ENCODE measurements around the gene RWDD1. TPM values are rescaled to one million over a fixed set of nuclear protein-coding genes. Genes with fewer than 3 reads are reported as not detected.

RWDD1 gene, protein sequence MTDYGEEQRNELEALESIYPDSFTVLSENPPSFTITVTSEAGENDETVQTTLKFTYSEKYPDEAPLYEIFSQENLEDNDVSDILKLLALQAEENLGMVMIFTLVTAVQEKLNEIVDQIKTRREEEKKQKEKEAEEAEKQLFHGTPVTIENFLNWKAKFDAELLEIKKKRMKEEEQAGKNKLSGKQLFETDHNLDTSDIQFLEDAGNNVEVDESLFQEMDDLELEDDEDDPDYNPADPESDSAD
- 18.9 and 31.5 TPM in 2 replicates for total RNA-seq

GRCh38 chr6:116570856-116571682 lies at the start of gene RWDD1:
TSS of gene RWDD1 (plus strand) at chr6:116571504. CDS start at chr6:116571583, 79 bp downstream.

DNA sequence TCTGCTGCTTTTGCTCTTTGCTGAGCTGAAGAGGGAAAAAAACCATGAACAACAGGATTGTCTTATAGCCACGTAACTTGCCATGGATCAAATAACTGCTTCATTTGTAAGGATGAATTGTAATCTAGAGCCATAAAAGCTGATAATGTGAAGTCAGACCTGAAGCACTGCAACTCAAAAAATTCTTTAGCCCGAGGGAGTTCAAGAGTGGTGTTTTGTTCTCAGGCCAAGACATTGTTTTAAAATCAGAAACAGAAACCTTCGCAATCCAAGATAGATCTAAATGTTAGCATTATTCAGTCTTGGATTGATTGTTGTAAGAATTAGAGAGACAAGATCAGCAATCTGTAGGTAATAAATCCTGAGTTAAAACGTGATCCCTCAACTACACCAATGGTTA lies 25.7 kb upstream of the RWDD1 start, which contains the start of gene TRAPPC3L:
TSS of gene TRAPPC3L (minus strand) at position 34 of the 400 bp plus-strand sequence. CDS start 170 bp downstream, outside the sequence.

GRCh38 chr6:116553451-116553850 lies 17.9 kb upstream of the RWDD1 start, which contains the start of gene CALHM4:
TSS of gene CALHM4 (plus strand) at chr6:116553751. CDS start at chr6:116553794, 43 bp downstream.

DNA sequence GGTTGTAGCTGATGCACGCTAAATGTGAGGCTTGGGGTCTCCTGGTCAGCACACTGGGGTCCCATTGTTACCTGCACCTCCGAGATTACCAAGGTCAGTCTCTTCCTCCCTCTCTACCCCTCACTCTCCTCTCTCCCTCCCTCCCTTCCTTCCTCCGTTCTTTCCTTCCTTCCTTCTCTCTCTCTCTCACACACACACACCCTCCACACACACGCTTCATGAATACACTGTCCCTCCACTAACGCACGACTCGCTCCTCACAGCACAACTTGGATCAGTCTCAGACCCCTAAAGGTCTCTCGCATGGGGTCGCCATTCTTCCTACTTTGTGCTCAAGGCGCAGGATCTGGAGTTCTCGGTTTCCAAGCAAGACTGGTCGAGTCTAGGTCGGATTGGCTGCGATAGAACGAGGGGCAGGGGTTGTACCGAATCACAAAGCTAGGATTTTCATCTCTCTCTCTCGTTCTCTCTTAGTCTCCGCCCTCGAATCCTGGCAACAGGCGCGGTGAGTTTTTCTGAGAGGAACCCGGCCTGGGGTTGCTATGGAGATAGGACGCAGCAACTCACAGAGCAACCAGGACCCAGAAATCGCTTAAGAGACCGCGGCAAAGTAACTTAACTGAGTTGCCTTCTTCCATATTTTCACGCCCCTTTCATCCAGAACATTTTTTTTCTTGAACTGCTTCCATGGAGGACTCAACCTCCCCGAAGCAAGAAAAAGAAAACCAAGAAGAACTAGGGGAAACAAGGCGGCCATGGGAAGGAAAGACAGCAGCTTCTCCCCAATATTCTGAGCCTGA lies 44.8 kb downstream of the RWDD1 start, which contains the start of gene RSPH4A:
TSS of gene RSPH4A (plus strand) at position 543 of the 800 bp plus-strand sequence. CDS start at position 688, 145 bp downstream.

Other genes with a start within 250 kb of the RWDD1 start
- gene DSE, start 200.6 kb upstream of the RWDD1 start, total RNA-seq, result 37.9 and 42.8 TPM in 2 replicates
- 0.26 and 0.31 TPM in 2 replicates for gene CALHM6, start 110.1 kb upstream of the RWDD1 start, total RNA-seq
- gene CALHM5, start 59.9 kb upstream of the RWDD1 start, total RNA-seq, result 11.0 and 11.8 TPM in 2 replicates
- gene TRAPPC3L, start 25.8 kb upstream of the RWDD1 start, total RNA-seq, result 0.12 and 0.13 TPM in 2 replicates
- not detected in 2 replicates for gene CALHM4, start 17.8 kb upstream of the RWDD1 start, total RNA-seq
- gene RSPH4A, start 45.0 kb downstream of the RWDD1 start, total RNA-seq, result 0.13 and 0.19 TPM in 2 replicates
- gene ZUP1, start 97.3 kb downstream of the RWDD1 start, total RNA-seq, result 11.4 and 13.9 TPM in 2 replicates
- 8.5 and 9.1 TPM in 2 replicates for gene KPNA5, start 109.7 kb downstream of the RWDD1 start, total RNA-seq
- 0.40 TPM in 1 of 2 replicates, not detected in the other for gene FAM162B, start 194.2 kb downstream of the RWDD1 start, total RNA-seq

All from aortic smooth muscle cell (primary cell).